HepG2 (cell line): ENCODE results near the gene SEC61A1. TPM values are rescaled to one million over a fixed set of nuclear protein-coding genes. Genes with fewer than 3 reads are reported as not detected.
A peak's percentile ranks its signal among the peaks of the same experiment; 100 is the strongest.

ENCODE experiments used
- ATAC-seq: fragments of 200-7000 bp; cut with Tn5 transposase; 3 replicates; pipeline ENCODE4 v1.9.1; 2020; ENCODE audit warnings: mild to moderate bottlenecking, moderate library complexity
- BruUV-seq: library from RNA; stranded (reverse); fragments of 400-500 nt; replicated peaks from 2 replicates; lab custom pipeline; 2021; lab: Mats Ljungman, UMichigan
- CTCF ChIA-PET: fragments of 300-600 bp; formaldehyde crosslinking; extraction: SDS; loops from one replicate; lab custom pipeline; 2021; ENCODE audit warnings: low total read pairs, inconsistent platforms, low intra/inter-chr PET ratio; lab: Yijun Ruan, JAX
- POLR2A ChIA-PET: fragments of 350-600 bp; sonication (Branson Sonifier 250); formaldehyde crosslinking; loops from one replicate; lab custom pipeline; 2020; ENCODE audit warnings: antibody characterized with exemption, inconsistent platforms; lab: Yijun Ruan, JAX
- DNase-seq: peaks from one replicate; pipeline ENCODE4 v3.0.0-alpha.2; 2015; ENCODE audit warnings: low spot score
- FAIRE-seq: peaks from 3 replicates; lab custom pipeline; 2011; peaks lifted over from hg19 to GRCh38; lab: Jason Lieb, UNC
- H2AFZ ChIP-seq: one replicate; pipeline ENCODE4 v1.6.1; 2011; ENCODE audit warnings: low read length, inconsistent platforms
- H3K27ac ChIP-seq: fragments of 300-600 bp; 3 replicates; pipeline ENCODE4 v1.8.0; 2011; ENCODE audit warnings: mixed run types, mild to moderate bottlenecking, mixed read lengths, low read length, inconsistent platforms; ENCODE audit not compliant: insufficient read depth; ENCODE audit errors: extremely low read length
- H3K27me3 ChIP-seq, 2 experiments: fragments of 200-600 bp in 1 of 2; 2 replicates in 1 of 2; 3 replicates in 1 of 2; pipeline versions ENCODE4 v1.6.0 to v1.8.0; 2011; ENCODE audit warnings: low read length in 2 of 2, mild to moderate bottlenecking in 2 of 2, moderate library complexity in 2 of 2, inconsistent platforms in 1 of 2; ENCODE audit not compliant: insufficient read depth in 2 of 2, control insufficient read depth in 1 of 2
- H3K36me3 ChIP-seq, 2 experiments: fragments of 200-600 bp in 1 of 2; replicated peaks in 1 of 2; 2 replicates in 1 of 2; 3 replicates in 1 of 2; pipeline versions ENCODE4 v1.5.1 to v1.8.0; 2011; ENCODE audit warnings: low read length in 2 of 2, inconsistent platforms in 1 of 2; ENCODE audit not compliant: insufficient read depth in 2 of 2, control insufficient read depth in 1 of 2
- H3K4me1 ChIP-seq: 2 replicates; pipeline ENCODE4 v1.5.1; 2012; ENCODE audit warnings: low read length, inconsistent platforms; ENCODE audit not compliant: insufficient read depth
- H3K4me2 ChIP-seq: 2 replicates; pipeline ENCODE4 v1.6.0; 2011; ENCODE audit warnings: low read depth, low read length, inconsistent platforms
- H3K4me3 ChIP-seq, 3 experiments: fragments of 200-600 bp in 1 of 3; sonication (generic), shearing (Covaris generic) in 1 of 3; replicated peaks in 1 of 3; 2 replicates each; pipeline ENCODE4 v1.5.1; 2011 to 2016; ENCODE audit warnings: low read length in 3 of 3, inconsistent platforms in 2 of 3, low read depth in 2 of 3, mild to moderate bottlenecking in 2 of 3, control low read depth in 1 of 3, mixed read lengths in 1 of 3; ENCODE audit not compliant: insufficient read depth in 1 of 3
- H3K79me2 ChIP-seq: one replicate; pipeline ENCODE4 v1.6.1; 2011; ENCODE audit warnings: low read length, inconsistent platforms; ENCODE audit not compliant: insufficient read depth
- H3K9ac ChIP-seq: 2 replicates; pipeline ENCODE4 v1.6.0; 2011; ENCODE audit warnings: mild to moderate bottlenecking, low read depth, low read length, inconsistent platforms; ENCODE audit not compliant: insufficient read depth
- H3K9me3 ChIP-seq: 2 replicates; pipeline ENCODE4 v1.5.1; 2012; ENCODE audit warnings: mild to moderate bottlenecking, low read length
- H4K20me1 ChIP-seq: 2 replicates; pipeline ENCODE4 v1.6.0; 2011; ENCODE audit warnings: inconsistent platforms, mild to moderate bottlenecking, low read length, moderate library complexity; ENCODE audit not compliant: insufficient read depth
- GABPA ChIP-seq, 2 experiments: IDR thresholded peaks; 2 replicates each; pipeline ENCODE4 v1.6.1; 2011 to 2016; ENCODE audit warnings: low read depth in 2 of 2, low read length in 1 of 2, missing biosample characterization in 1 of 2, missing genetic modification characterization in 1 of 2
- GLI4 ChIP-seq: sonication (generic); formaldehyde crosslinking; IDR thresholded peaks from 2 replicates; pipeline ENCODE4 v1.5.1; 2020; ENCODE audit warnings: missing genetic modification reagents, mild to moderate bottlenecking, moderate library complexity, borderline replicate concordance
- HNRNPL ChIP-seq: fragments of 200-400 bp; formaldehyde crosslinking; IDR thresholded peaks from 2 replicates; pipeline ENCODE4 v1.6.1; 2017; ENCODE audit warnings: mild to moderate bottlenecking, low read depth, low read length
- MIER3 ChIP-seq: IDR thresholded peaks from 2 replicates; pipeline ENCODE4 v1.6.1; 2016; ENCODE audit warnings: missing compliant biosample characterization, borderline replicate concordance
- NFYB ChIP-seq: sonication (generic); formaldehyde crosslinking; IDR thresholded peaks from 2 replicates; pipeline ENCODE4 v1.4.0; 2020; ENCODE audit warnings: missing genetic modification reagents
- PTBP1 ChIP-seq: fragments of 200-400 bp; formaldehyde crosslinking; IDR thresholded peaks from 2 replicates; pipeline ENCODE4 v1.6.1; 2018; ENCODE audit warnings: low read length, low read depth; ENCODE audit not compliant: poor library complexity, severe bottlenecking
- SOX6 ChIP-seq, 2 experiments: fragments of 450-650 bp in 1 of 2; sonication (generic) in 1 of 2; formaldehyde crosslinking in 1 of 2; IDR thresholded peaks; 2 replicates each; pipeline versions ENCODE4 v1.4.0 to v1.6.1; 2017 to 2020; ENCODE audit warnings: antibody characterized with exemption in 1 of 2, mild to moderate bottlenecking in 1 of 2, missing genetic modification reagents in 1 of 2
- ZBTB39 ChIP-seq: sonication (generic); formaldehyde crosslinking; IDR thresholded peaks from 2 replicates; pipeline ENCODE4 v1.5.0; 2020; ENCODE audit warnings: missing genetic modification reagents
- ZNF143 ChIP-seq: sonication (generic); formaldehyde crosslinking; IDR thresholded peaks from 2 replicates; pipeline ENCODE4 v1.4.0; 2020; ENCODE audit warnings: missing genetic modification reagents
- ZNF207 ChIP-seq: fragments of 450-650 bp; IDR thresholded peaks from 2 replicates; pipeline ENCODE4 v1.6.1; 2016; ENCODE audit warnings: antibody characterized with exemption, borderline replicate concordance
- ZNF34 ChIP-seq: sonication (generic); formaldehyde crosslinking; IDR thresholded peaks from 2 replicates; pipeline ENCODE4 v1.4.0; 2020; ENCODE audit warnings: mild to moderate bottlenecking, missing genetic modification reagents, borderline replicate concordance
- ZSCAN20 ChIP-seq: sonication (generic); formaldehyde crosslinking; IDR thresholded peaks from 2 replicates; pipeline ENCODE4 v1.4.0; 2020; ENCODE audit warnings: missing genetic modification reagents, mild to moderate bottlenecking, borderline replicate concordance
- WGBS: methylation state at CpG from one replicate; pipeline ENCODE4 v1.1.6; 2017; ENCODE audit warnings: low lambda C conversion rate; 5-methylcytosine and 5-hydroxymethylcytosine counted together
- in situ Hi-C: cut with HindIII; loops from 2 replicates; pipeline ENCODE4 v1.10.0; 2017; ENCODE audit warnings: low pct_unique_long_range_greater_than_20kb; ENCODE audit not compliant: extremely low pct_ligation_motif_present
- intact Hi-C: fragments of 100-400 bp; cut with micrococcal nuclease; formaldehyde crosslinking; loops from one replicate; pipeline ENCODE4 v1.10.0; 2022; ENCODE audit not compliant: unreplicated experiment
- polyA plus RNA-seq, 8 experiments: library from polyadenylated mRNA; depleted of rRNA in 3 of 8; stranded (reverse) in 7 of 8; unstranded in 1 of 8; fragments of >200 nt; fragmentation: Illumina TruSeq in 4 of 8; extraction: Trizol in 4 of 8; gene quantifications; 2 replicates each; pipeline versions ENCODE4 v1.2.1 to v1.2.3, GENCODE V29; 2011 to 2016; ENCODE audit warnings: low read depth in 4 of 8, missing spikeins in 1 of 8, mixed read lengths in 1 of 8; ENCODE audit not compliant: insufficient read depth in 1 of 8
- total RNA-seq, 5 experiments: library from RNA; depleted of rRNA; stranded (reverse); fragments of >200 nt; fragmentation: Illumina TruSeq; extraction: Trizol; gene quantifications; 2 replicates each; pipeline ENCODE4 v1.2.3, GENCODE V29; 2016; ENCODE audit warnings: low read depth in 1 of 5
- TF ChIP-seq, protein P1 (sequence below): sonication (generic); formaldehyde crosslinking; IDR thresholded peaks from 2 replicates; pipeline ENCODE4 v1.5.1; 2020; ENCODE audit warnings: missing genetic modification reagents, mild to moderate bottlenecking, borderline replicate concordance
- TF ChIP-seq, protein P2 (sequence below): IDR thresholded peaks from 2 replicates; pipeline ENCODE4 v1.6.1; 2018; ENCODE audit warnings: missing genetic modification reagents

SEC61A1 gene
- total and polyA plus RNA-seq, 2 of the 13 experiments (the other 11 are each of a cell fraction or from before 2014, with no cell fraction given), result 170 to 203 TPM

DNA sequence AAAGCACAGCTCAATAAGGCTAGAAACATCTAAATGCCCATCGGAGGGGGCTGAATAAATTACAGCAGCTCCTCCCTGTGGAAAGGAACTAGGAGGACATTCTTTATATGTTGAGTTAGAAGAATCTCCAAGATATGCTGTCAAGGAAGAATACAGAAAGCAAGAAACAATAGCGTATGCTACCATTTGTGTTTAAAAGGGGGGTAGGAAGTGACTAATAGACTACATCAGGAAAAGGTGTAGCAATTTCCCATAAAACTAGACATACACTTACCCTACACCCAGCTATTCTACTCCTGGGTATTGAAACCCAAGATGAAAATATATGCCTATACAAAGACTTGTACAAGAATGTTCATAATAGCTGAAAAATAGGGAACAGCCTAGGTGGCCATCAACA is 21.6 kb downstream of the SEC61A1 start:
- peaks cover 24 to 55% of the 10 kb centered on the region in 2 experiments for H3K36me3 ChIP-seq
- no peak overlapping the region for H3K9ac ChIP-seq
- H3K4me1 ChIP-seq, result no peaks in the 10 kb centered on the region
- ChIA-PET POLR2A (interaction anchor here (1.4 kb wide), 1 partner anchor 20 kb away, joined by 3 read pairs; no protein-coding TSS in a partner anchor), CTCF (no interaction called here)
- no peak overlapping the region for H3K4me3 ChIP-seq
- intact Hi-C loops (no loop called here), in situ Hi-C loops (no loop called here)
- no peaks in the 10 kb centered on the region for H3K27me3 ChIP-seq
- H2AFZ ChIP-seq, result no peak overlapping the region
- H3K79me2 ChIP-seq, result no peaks in the 10 kb centered on the region
- DNase-seq (no peak), ATAC-seq (no peak), FAIRE-seq (no peak)
- no peak overlapping the region for H3K4me2 ChIP-seq
- TF ChIP-seq ZSCAN20 (CRISPR knock-in tag) (no peak), GABPA (IDR thresholded peaks at IDR 0.05; ENCODE audit: low read depth, low read length) (no peak), GABPA (CRISPR knock-in tag; IDR thresholded peaks at IDR 0.05; ENCODE audit: low read depth) (no peak), HNRNPL (no peak), ZNF34 (CRISPR knock-in tag) (no peak), NFYB (no peak), ZBTB39 (CRISPR knock-in tag) (no peak), ZNF207 (no peak), ZNF143 (CRISPR knock-in tag) (no peak), PTBP1 (no peak), GLI4 (CRISPR knock-in tag) (no peak), SOX6 (IDR thresholded peaks at IDR 0.05) (no peak), SOX6 (CRISPR knock-in tag; IDR thresholded peaks at IDR 0.05) (no peak), MIER3 (CRISPR knock-in tag) (no peak)
- TF ChIP-seq, protein P1, sequence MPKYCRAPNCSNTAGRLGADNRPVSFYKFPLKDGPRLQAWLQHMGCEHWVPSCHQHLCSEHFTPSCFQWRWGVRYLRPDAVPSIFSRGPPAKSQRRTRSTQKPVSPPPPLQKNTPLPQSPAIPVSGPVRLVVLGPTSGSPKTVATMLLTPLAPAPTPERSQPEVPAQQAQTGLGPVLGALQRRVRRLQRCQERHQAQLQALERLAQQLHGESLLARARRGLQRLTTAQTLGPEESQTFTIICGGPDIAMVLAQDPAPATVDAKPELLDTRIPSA (CRISPR knock-in tag), result no peak
- TF ChIP-seq, protein P2, sequence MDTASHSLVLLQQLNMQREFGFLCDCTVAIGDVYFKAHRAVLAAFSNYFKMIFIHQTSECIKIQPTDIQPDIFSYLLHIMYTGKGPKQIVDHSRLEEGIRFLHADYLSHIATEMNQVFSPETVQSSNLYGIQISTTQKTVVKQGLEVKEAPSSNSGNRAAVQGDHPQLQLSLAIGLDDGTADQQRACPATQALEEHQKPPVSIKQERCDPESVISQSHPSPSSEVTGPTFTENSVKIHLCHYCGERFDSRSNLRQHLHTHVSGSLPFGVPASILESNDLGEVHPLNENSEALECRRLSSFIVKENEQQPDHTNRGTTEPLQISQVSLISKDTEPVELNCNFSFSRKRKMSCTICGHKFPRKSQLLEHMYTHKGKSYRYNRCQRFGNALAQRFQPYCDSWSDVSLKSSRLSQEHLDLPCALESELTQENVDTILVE (CRISPR knock-in tag), result no peak
- H3K27ac ChIP-seq, result no peak overlapping the region
- 96% methylated on average over 2 of the region's 2 CpGs for WGBS
- no peaks in the 10 kb centered on the region for H3K9me3 ChIP-seq
- H4K20me1 ChIP-seq, result peaks cover 13% of the 10 kb centered on the region; the same call in 1 of the 2 replicates
- BruUV-seq, result TSS peak; percentile 19
